GM18517 (cell line): ENCODE results near the gene SEC24A.
"Not testable (repeated sequence)": the region's sequence is repeated elsewhere in the genome, so short reads cannot be mapped to it uniquely, and the experiment has no call there.

Source experiments
- ATAC-seq: cut with Tn5 transposase; IDR thresholded peaks from one replicate; pipeline ENCODE4 v1.9.1; 2021; ENCODE audit warnings: mild to moderate bottlenecking, moderate library complexity; ENCODE audit not compliant: unreplicated experiment

SEC24A gene

DNA sequence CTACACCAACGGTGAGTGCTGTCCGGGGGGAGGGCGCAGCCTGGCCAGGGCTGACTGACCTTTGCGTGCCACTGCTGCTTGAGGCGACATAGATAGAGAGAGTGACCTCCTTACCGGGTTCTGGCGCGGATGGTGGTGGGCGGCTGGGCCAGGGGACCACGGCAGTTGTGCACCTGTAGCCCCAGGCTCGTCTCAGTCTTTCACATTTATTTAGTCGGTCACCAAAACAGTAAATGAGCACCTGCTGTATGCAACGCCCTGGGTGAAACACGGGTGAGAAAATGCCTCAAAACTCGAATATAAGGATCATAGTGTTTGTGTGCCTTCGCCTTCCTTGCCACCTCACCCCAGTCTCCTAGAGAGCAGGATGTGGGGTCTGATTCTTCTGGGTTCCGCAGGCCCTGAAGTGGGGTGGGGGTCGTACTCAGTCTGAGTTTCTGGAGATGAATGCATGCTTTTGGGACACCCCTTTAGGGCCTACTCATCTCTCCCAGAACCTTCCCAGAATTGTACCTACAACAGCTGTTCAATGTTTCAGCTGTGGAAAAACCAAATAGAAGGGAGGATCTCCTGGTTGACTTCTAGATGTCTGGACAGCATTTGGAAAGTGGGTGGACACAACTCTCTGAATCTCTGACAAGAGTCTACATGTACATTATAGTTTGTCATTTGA lies 714 bp downstream of the SEC24A start:
- ATAC-seq, result no peak

DNA sequence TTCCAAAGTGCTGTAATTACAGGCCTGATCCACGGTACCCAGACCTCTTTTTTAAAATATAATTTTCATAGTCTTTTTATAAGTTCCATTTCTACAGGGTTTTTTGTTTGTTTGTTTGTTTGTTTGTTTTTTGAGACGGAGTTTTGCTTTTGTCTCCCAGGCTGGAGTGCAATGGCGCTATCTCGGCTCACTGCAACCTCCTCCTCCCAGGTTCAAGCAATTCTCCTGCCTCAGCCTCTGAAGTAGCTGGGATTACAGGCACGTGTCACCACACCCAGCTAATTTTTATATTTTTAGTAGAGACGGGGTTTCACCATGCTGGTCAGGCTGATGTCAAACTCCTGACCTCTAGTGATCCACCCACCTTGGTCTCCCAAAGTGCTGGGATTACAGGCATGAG lies 2.1 kb downstream of the SEC24A start:
- ATAC-seq, result not testable (repeated sequence)

DNA sequence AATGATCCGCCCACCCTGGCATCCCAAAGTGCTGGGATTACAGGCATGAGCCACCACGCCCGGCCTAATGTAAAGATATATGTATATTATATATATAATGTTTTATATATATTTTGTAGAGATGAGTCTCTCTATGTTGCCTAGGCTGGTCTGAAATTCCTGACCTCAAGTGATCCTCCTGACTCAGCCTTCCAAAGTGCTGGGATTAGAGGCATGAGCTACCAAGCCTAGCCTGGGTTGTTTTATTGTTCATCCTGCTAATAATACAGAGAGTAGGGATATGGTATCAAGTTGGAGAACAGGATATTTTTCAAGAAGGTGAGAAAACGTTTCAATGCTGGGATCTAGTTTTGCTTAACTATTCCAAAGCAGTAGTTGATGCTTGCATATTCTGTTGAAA lies 2.9 kb downstream of the SEC24A start:
- ATAC-seq, result no peak

DNA sequence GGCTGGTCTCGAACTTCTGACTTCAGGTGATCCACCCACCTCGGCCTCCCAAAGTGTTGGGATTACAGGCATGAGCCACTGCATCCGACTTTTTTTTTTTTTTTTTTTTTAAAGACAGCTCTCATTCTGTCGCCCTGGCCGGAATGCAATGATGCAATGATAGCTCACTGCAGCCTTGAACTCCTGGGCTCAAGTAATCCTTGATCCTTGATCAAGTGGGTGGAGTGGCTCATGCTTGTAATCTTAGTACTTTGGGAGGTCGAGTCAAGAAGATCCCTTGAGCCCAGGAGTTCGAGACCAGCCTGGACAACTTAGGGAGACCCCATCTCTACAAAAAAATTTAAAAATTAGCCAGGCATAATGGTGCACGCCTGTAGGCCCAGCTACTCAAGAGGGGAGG lies 8.1 kb downstream of the SEC24A start:
- ATAC-seq, result no peak

DNA sequence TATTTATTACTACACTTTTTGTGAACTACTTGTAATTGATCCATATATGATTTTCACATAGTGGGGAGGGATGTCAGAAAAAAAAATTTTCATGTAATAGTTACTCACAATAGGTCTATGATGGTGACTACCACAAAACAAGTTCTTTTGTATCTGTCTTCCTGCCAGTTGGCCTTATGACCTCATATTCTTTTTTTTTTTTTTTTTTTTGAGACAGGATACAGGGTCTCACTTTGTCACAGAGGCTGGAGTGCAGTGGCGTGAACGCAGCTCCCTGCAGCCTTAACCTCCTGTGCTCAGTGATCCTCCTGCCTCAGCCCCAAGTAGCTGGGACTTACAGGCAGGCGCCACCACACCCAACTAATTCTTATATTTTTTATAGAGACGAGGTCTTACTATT lies 10.9 kb downstream of the SEC24A start:
- ATAC-seq, result no peak

DNA sequence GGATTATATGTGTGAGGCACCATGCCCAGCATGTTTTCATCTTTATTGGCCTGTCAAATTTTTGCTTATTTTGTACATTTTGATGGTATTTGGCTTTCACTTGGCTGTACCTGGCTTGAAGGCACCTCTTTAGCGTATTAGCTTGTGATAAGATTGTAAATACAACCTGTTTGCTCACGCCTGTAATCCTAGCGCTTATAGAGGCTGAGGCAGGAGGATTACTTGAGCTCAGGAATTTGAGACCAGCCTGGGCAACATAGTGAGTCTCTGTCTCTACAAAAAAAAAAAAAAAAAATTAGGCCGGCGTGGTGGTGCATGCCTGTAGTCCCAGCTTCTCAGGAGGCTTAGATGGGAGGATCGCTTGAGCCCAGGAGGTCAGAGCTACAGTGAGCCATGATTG lies 11.3 kb downstream of the SEC24A start:
- no peak for ATAC-seq

DNA sequence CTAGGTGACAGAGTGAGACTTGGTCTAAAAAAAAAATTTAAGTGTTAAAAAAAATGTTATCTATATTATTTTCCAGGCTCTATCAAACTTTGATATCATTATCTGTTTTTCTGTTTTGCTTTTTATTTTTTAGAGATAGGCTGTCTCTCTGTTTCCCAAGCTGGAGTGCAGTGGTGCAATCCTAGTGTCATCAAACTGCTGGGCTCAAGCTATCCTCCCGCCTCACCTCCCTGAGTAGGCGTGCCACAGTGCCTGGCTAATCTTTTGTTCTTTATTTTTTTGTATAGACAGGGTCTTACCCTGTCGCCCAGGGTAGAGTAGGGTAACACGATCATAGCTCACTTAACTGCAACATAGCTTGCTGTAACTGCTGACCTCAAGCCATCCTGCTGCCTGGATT lies 14.4 kb downstream of the SEC24A start:
- ATAC-seq, result no peak

DNA sequence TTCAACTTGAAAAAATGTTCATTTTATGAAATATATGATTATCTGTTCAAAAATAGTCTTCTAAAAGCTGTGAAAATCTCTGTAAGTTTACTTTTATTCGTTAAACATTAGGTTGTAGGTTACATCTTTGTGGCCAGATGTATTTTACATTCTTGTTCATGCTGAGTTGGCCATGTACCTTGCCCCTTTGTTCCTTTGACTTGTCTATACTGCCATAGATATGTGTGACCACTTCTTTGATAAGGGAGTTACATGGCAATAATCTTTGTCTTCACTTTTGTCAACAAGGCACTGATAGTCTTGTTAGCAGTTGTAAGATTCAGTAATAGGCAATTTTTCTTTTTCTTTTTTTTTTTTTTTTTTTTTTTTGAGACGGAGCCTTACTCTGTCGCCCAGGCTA lies 15.9 kb downstream of the SEC24A start:
- ATAC-seq, result no peak

DNA sequence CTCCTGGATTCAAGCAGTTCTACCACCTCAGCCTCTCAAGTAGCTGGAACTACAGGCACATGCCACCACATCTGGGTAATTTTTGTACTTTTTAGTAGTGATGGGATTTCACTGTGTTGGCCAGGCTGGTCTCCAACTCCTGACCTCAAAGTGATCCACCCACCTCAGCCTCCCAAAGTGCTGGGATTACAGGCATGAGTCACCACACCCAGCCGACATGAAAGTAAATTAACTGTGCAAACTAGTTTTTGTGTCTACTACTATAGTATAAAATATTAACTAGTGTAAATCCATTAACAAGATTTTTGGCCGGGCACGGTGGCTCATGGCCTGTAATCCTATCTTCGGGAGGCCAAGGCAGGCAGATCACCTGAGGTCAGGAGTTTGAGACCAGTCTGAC lies 25.0 kb downstream of the SEC24A start:
- ATAC-seq, result not testable (repeated sequence)

DNA sequence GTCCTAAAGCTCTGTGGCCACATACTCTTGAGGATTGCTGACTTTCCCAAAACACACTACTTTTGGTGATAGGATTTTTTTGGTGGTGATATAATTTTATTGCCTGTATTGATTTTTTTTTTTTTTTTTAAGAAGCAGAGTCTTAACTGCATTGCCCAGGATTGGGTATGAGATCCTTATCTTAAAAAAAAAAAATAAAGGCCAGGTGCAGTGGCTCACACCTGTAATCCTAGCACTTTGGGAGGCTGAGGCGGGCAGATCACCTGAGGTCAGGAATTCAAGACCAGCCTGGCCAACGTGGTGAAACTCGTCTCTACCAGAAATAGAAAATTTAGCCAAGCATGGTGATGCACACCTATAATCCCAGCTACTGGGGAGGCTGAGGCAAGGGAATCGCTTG lies 28.8 kb downstream of the SEC24A start:
- ATAC-seq, result not testable (repeated sequence)

DNA sequence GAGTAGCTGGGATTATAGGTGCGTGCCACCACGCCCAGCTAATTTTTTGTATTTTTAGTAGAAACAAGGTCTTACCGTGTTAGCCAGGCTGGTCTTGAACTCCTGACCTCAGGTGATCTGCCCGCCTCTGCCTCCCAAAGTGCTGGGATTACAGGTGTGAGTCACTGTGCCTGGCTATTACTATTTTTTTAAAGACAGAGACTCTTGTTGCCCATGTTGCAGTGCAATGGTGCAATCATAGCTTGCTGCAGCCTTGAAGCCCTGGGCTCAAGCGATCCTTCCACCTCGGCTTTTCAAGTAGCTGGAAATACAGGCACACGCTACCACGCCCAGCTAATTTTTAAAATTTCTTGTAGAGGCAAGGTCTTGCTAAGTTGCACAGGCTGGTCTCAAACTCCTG lies 41.6 kb downstream of the SEC24A start:
- ATAC-seq, result not testable (repeated sequence)

DNA sequence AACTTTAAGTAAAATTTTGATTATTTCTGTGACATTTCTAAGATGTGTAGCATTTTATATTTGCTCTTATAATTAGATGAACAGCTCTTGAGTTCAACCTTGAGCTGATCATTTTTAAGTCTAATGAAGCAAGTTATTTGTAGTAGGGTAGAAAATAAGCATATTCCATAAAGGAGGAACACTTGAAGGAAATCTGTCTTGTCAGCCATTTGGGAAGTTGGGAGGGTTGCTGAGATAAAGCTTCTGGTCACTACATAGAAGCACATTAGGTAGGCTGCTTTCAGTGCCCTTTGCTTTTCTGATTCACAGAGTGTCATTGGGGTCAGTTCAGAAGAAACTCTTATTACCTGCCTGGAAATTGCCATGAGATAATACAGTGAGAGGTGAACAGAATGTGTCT lies 44.1 kb downstream of the SEC24A start:
- ATAC-seq, result no peak

DNA sequence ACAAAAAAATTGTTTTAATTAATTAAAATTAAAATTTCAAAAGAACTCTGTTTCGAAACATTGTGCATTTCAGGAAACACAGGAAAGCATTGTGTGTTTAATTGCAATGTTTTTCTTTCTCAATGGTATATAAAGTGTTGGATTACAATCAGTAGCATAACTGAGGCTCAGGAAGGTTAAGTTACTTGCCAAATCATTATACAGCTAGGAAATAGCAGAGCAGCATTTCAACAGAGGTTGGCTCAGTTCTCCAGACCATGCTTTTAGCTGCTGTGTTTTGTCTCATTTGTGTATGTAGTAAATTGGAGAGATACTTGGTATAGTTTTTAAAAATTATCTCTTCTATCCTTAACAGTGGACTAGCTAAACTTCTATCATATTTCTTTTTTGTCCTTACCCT lies 59.7 kb downstream of the SEC24A start:
- no peak for ATAC-seq

DNA sequence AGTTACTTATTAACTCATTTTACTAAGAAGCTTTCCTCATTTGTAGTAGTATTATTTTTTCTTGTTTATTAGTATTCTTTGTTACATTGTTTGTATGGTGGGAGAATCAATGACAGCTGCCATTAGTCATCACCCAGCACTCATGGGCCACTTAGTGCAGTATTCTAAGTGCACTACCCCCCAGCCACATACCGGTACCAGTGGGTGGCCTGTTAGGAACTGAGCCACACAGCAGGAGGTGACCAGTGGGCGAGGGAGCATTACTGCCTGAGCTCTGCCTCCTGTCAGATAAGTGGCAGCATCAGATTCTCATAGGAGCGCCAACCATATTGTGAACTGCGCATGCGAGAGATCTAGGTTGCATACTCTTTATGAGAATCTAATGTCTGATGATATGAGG lies 65.5 kb downstream of the SEC24A start:
- ATAC-seq, result no peak

DNA sequence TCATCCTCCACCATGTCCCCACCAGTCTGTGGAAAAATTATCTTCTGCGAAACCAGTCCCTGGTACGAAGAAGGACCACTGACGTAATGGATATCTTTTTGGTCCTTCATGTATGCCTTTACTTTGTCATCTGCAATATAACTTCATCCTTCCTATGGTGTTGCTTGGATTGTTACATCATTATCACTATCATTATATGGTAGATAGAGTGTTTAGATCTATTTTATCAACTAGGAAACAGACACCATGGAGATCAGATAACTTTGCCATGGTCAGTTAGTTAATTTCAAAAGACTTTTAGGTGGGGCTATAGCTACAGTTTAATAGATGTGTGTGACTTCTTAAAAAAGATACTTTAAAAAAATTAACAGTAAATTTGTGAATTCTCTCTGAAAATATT lies 66.0 kb downstream of the SEC24A start:
- ATAC-seq, result no peak

DNA sequence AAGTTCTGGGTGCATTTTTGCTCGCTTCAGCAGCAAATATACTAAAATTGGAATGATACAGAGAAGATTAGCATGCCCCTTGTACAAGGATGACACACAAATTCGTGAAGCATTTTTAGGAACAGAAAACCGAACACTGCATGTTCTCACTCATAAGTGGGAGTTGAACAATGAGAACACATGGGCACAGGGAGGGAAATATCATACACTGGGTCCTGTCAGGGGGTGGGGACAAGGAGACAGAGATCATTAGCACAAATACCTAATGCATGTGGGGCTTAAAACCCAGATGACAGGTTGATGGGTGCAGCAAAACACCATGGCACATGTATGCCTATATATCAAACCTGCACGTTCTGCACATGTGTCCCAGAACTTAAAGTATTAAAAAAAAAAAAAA lies 66.9 kb downstream of the SEC24A start:
- not testable (repeated sequence) for ATAC-seq

DNA sequence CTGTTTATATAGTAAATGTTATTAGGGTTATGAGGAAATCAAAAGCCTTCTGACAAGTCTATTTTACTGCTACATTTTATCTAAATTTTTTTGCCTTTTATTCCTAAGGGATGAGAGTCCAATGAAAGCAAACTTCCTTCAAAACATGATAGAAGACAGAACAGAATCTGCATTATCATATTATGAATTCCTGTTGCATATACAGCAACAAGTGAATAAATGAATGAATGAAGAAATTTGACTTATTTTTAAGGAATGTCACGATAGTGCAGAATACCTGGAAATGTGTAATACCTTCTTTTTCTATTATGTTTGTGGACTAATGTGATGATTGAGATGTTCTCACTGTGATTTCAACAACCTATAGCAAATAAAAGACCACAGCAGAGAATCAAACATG lies 76.3 kb downstream of the SEC24A start:
- no peak for ATAC-seq

DNA sequence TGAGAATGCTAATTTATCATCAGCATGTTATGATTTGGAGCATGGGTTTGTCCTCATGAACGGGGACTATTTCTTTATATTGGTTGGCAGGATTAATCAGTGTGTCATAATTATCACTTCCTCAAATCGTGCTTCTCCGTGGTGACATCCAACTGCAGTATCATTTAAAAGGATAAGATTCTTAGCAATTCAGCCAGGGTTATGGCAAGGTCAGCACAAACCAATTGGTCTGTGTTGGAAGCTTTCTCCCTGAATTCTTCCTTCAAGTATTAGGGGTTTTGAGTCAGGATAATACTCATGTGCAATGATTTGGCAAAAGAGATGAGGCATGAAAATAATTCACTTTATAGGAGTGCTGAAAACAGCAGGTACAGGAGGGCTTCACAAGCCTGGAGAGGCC lies 84.2 kb downstream of the SEC24A start:
- ATAC-seq, result no peak

DNA sequence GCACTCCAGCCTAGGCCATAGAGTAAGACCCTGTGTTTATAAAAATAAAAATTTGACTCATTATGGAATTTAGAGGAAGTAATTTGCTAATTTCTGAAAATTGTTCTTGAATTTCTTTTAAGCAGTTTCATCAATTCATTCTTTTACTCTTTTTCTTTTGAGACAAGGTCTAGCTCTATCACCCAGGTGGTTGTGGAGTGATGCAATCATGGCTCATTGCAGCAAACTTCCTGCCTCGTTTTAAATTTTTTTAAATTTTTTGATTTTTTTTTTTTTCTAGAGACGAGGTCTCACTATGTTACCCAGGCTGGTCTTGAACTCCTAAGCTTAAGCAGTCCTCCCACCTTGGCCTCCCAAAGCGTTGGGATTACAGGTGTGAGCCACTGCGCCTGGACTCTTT lies 86.7 kb downstream of the SEC24A start:
- no peak for ATAC-seq

DNA sequence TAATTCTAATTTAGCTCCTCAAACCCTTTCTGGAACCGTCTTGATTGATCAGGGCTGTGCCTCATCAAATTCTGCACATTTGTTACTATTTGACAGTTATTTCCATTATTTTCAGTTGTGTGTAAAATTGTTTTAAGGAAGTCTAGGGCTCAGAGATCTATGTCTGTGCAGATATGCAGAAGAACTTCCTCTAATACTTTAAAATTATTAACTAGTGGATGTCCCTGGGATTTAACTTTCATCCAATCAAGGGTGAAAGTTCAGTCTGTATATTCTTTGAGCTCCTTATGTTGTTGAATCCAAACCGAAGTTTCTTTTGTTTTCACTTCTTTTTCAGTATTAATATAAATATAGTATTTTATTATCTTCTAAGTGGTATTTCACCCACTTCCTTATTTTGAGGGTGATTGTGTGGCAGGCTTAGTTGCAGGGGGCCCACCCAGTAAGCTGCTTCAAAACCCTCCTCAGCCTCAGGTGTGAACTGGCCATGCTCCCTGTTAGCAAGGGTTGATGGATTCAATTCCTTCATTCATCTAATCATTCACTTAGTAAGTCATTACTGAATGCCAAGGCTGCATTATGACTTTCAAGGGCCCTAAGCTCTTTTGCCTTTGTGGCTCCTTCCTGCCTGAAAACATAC lies 87.7 kb downstream of the SEC24A start:
- ATAC-seq, result no peak

DNA sequence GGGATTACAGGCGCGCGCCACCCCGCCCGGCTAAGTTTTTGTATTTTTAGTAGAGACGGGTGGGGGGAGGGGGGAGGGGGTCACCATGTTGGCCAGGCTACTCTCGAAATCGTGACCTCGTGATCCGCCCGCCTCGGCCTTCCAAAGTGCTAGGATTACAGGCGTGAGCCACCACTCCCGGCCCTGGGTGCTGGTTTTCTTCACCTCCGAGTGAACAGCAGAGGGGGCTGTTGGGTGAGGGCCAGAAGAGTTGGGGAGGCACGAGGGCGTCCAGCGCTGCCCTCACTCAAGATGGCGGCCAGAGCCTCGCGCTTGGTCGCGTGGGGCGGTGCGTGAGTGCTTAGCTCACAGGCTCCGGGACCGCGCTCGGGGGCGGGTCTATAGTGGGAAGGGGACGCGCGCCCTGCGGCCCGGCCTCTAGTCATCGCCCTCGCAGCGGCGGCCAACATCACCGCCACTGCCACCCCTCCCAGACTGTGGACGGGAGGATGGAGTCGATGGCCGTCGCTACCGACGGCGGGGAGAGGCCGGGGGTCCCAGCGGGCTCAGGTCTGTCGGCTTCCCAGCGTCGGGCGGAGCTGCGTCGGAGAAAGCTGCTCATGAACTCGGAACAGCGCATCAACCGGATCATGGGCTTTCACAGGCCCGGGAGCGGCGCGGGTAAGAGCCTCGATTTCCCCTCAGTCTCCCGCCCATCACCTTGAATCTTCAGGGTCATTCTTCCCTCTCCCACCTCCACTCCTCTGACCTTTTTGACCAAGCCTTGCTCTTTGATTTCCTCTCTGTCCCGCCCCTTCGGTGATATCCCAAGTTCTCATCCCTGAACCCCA lies 89.8 kb downstream of the SEC24A start, which contains the start of gene CAMLG:
CAMLG (plus strand) TSS at position 416 of the 830 bp plus-strand sequence; CDS start at position 489, 73 bp downstream.
- ATAC-seq, result peak; percentile 88
